Measurements from ENCODE around the gene PERP. TPM values are rescaled to one million over a fixed set of nuclear protein-coding genes. Genes with fewer than 3 reads are reported as not detected.
A peak's percentile ranks its signal among the peaks of the same experiment; 100 is the strongest.

PERP gene
- total RNA-seq, 1 donor: 8.3 TPM

- DNase-seq (ENCODE audit: insufficient read length, low spot score, missing footprints): peak; percentile 82
- peak; percentile 99 for TF ChIP-seq CTCF (IDR thresholded peaks at IDR 0.05; ENCODE audit: extremely low read depth, low read depth, low read length)
- Histone ChIP-seq H3K27me3 (ENCODE audit: insufficient read depth, low read length) (peaks cover 22% of the 10 kb centered on the region), H3K4me2 (ENCODE audit: insufficient read depth, low read length) (no peak overlapping the region), H3K4me3 (ENCODE audit: insufficient read depth, low read length) (no peak overlapping the region), H3K36me3 (ENCODE audit: insufficient read depth, low read length) (no peaks in the 10 kb centered on the region), H3K4me1 (ENCODE audit: insufficient read depth, low read length) (peaks cover 8% of the 10 kb centered on the region), H4K20me1 (ENCODE audit: insufficient read depth, low read length) (no peaks in the 10 kb centered on the region), H3K27ac (ENCODE audit: low read depth, low read length) (no peak overlapping the region), H3K79me2 (ENCODE audit: insufficient read depth, low read length) (peaks cover 3% of the 10 kb centered on the region), H2AFZ (ENCODE audit: low read length) (no peak overlapping the region), H3K9me3 (ENCODE audit: low read depth, low read length) (no peaks in the 10 kb centered on the region)
Measured at GRCh38 chr6:138109042-138109997, 2.1 kb upstream of the PERP start.

GRCh38 chr6:138107752-138108592 is 753 bp upstream of the PERP start:
- peaks cover 8% of the 10 kb centered on the region for H3K4me1 ChIP-seq (ENCODE audit: insufficient read depth, low read length)
- H3K27ac ChIP-seq (ENCODE audit: low read depth, low read length): no peak overlapping the region
- H4K20me1 ChIP-seq (ENCODE audit: insufficient read depth, low read length): no peaks in the 10 kb centered on the region
- peak overlapping the region; percentile 81 for H3K4me3 ChIP-seq (ENCODE audit: insufficient read depth, low read length)
- H3K79me2 ChIP-seq (ENCODE audit: insufficient read depth, low read length): peaks cover 3% of the 10 kb centered on the region
- peak; percentile 81 for DNase-seq (ENCODE audit: insufficient read length, low spot score, missing footprints)
- H3K9me3 ChIP-seq (ENCODE audit: low read depth, low read length): no peaks in the 10 kb centered on the region
- no peak for TF ChIP-seq CTCF (IDR thresholded peaks at IDR 0.05; ENCODE audit: extremely low read depth, low read depth, low read length)
- H2AFZ ChIP-seq (ENCODE audit: low read length): peak overlapping the region; percentile 76
- no peaks in the 10 kb centered on the region for H3K36me3 ChIP-seq (ENCODE audit: insufficient read depth, low read length)
- peak overlapping the region; percentile 75 for H3K4me2 ChIP-seq (ENCODE audit: insufficient read depth, low read length)
- peaks cover 17% of the 10 kb centered on the region for H3K27me3 ChIP-seq (ENCODE audit: insufficient read depth, low read length)

DNA sequence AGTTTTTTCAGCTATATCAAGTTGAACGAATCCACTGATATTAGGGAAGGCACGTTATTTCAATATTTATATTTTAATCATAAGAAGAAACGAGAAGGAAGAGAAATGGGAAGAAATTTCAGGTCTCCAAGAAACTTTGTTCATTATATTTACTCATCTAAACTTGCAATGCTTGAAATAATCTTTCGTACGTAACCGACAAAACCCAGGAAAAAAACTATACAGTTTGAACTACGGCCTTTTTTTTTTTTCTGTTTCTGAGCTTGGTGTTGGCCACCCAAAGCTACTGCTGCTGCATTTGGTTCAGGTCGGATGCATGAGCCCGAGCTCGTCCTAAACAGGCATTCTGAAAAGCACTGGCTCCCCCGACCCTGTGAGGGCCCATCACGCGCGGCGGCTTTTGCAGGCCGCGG is 548 bp downstream of the PERP start:
- no peak for TF ChIP-seq CTCF (IDR thresholded peaks at IDR 0.05; ENCODE audit: extremely low read depth, low read depth, low read length)
- peaks cover 8% of the 10 kb centered on the region for H3K4me1 ChIP-seq (ENCODE audit: insufficient read depth, low read length)
- H3K36me3 ChIP-seq (ENCODE audit: insufficient read depth, low read length): no peaks in the 10 kb centered on the region
- H3K4me3 ChIP-seq (ENCODE audit: insufficient read depth, low read length): peak overlapping the region; percentile 81
- no peak overlapping the region for H3K27ac ChIP-seq (ENCODE audit: low read depth, low read length)
- H4K20me1 ChIP-seq (ENCODE audit: insufficient read depth, low read length): no peaks in the 10 kb centered on the region
- peak overlapping the region; percentile 75 for H3K4me2 ChIP-seq (ENCODE audit: insufficient read depth, low read length)
- no peaks in the 10 kb centered on the region for H3K9me3 ChIP-seq (ENCODE audit: low read depth, low read length)
- peaks cover 17% of the 10 kb centered on the region for H3K27me3 ChIP-seq (ENCODE audit: insufficient read depth, low read length)
- peaks cover 3% of the 10 kb centered on the region for H3K79me2 ChIP-seq (ENCODE audit: insufficient read depth, low read length)
- DNase-seq (ENCODE audit: insufficient read length, low spot score, missing footprints): no peak
- peak overlapping the region; percentile 90 for H2AFZ ChIP-seq (ENCODE audit: low read length)

All from osteoblast (primary cell).